Cardiac muscle cell (in vitro differentiated cells and primary cell): ENCODE measurements around the gene KIF26A. TPM values are rescaled to one million over a fixed set of nuclear protein-coding genes. Genes with fewer than 3 reads are reported as not detected.

Experiments used
- DNase-seq, 2 donors: peaks; one replicate each; pipeline versions ENCODE4 v3.0.0 to v3.0.0-alpha.2; 2010 to 2017; ENCODE audit warnings: low read depth in 1 of 2, low spot score in 1 of 2
- H3K27ac ChIP-seq: fragments of 200-600 bp; sonication (generic); 2 replicates; pipeline ENCODE4 v1.5.1; 2016
- H3K27me3 ChIP-seq: fragments of 200-600 bp; sonication (generic); 2 replicates; pipeline ENCODE4 v1.6.0; 2016; ENCODE audit warnings: control low read depth
- H3K36me3 ChIP-seq: fragments of 200-600 bp; sonication (generic); 2 replicates; pipeline ENCODE4 v1.5.1; 2016; ENCODE audit warnings: control low read depth
- H3K4me1 ChIP-seq: fragments of 200-600 bp; sonication (generic); 2 replicates; pipeline ENCODE4 v1.8.1; 2017; ENCODE audit warnings: low read depth, mild to moderate bottlenecking, mixed run types
- H3K4me3 ChIP-seq: fragments of 200-600 bp; sonication (generic); 2 replicates; pipeline ENCODE4 v1.5.1; 2016; ENCODE audit warnings: mild to moderate bottlenecking
- H3K9me3 ChIP-seq: fragments of 200-600 bp; sonication (generic); 2 replicates; pipeline ENCODE4 v1.5.1; 2017; ENCODE audit warnings: low read depth, mild to moderate bottlenecking, control low read depth
- polyA plus RNA-seq: library from polyadenylated mRNA; unstranded; fragments of >200 nt; fragmentation: Nextera tagmentation; extraction: Ambion mirVana; gene quantifications from 2 replicates; pipeline ENCODE4 v1.2.1, GENCODE V29; 2016
- total RNA-seq: library from RNA; depleted of rRNA; stranded (reverse); fragments of >200 nt; gene quantifications from 2 replicates; pipeline ENCODE4 v1.2.3, GENCODE V29; 2016
- TF ChIP-seq, protein P1 (sequence below): IDR thresholded peaks from 2 replicates; pipeline ENCODE4 v1.5.1; 2012; ENCODE audit warnings: low read depth, mild to moderate bottlenecking, low read length

The KIF26A gene
- total and polyA plus RNA-seq, 2 experiments from 2014 or later: 9.9 to 74.9 TPM

DNA sequence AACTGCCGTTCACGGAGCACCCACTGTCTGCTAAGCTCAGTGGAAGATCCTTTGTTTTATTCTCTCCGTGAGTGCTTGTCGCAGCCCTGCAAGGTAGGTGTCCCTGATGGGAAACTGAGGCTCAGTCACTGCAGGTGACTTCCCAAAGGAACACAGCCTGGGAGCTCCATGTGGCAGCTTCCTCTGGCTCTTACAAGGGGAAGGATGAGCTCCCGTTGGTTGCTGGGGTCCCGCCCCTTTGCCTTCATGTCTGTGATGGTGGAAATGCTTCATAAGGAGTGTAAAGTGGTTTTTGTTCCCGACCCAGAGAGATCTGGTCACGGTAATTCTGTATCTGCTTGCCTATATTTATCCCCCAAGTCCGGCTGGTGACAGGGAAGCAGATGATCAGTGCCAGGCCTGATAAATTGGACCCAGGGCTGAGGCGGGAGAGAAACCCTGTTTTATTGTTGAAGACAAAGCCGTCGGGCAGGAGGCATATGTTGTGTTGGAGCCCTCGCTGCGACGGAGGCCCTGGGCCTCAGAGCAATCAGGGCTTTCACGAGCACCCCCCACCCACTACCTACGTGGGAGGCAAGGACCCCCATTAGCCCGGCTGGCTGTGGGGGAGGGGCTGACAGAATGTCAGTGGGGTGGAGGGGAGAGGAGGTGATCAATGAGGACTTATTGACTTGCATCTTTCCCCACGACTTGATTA lies 91.9 kb downstream of the KIF26A start:
- DNase-seq: no peak
- TF ChIP-seq, protein P1, sequence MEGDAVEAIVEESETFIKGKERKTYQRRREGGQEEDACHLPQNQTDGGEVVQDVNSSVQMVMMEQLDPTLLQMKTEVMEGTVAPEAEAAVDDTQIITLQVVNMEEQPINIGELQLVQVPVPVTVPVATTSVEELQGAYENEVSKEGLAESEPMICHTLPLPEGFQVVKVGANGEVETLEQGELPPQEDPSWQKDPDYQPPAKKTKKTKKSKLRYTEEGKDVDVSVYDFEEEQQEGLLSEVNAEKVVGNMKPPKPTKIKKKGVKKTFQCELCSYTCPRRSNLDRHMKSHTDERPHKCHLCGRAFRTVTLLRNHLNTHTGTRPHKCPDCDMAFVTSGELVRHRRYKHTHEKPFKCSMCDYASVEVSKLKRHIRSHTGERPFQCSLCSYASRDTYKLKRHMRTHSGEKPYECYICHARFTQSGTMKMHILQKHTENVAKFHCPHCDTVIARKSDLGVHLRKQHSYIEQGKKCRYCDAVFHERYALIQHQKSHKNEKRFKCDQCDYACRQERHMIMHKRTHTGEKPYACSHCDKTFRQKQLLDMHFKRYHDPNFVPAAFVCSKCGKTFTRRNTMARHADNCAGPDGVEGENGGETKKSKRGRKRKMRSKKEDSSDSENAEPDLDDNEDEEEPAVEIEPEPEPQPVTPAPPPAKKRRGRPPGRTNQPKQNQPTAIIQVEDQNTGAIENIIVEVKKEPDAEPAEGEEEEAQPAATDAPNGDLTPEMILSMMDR: no peak
- Histone ChIP-seq H3K27me3 (no peaks in the 10 kb centered on the region), H3K4me1 (no peaks in the 10 kb centered on the region), H3K4me3 (no peak overlapping the region), H3K36me3 (no peaks in the 10 kb centered on the region), H3K9me3 (no peaks in the 10 kb centered on the region), H3K27ac (no peak overlapping the region)

Other genes with a start within 250 kb of the KIF26A start
- not detected in 2 replicates for gene TDRD9, start 210.1 kb upstream of the KIF26A start, total RNA-seq
- 0.31 TPM in 1 of 2 replicates, not detected in the other for gene TDRD9, start 210.1 kb upstream of the KIF26A start, polyA plus RNA-seq
- 0.18 and 0.35 TPM in 2 replicates for gene RD3L, start 196.1 kb upstream of the KIF26A start, total RNA-seq
- 0.46 and 0.49 TPM in 2 replicates for gene RD3L, start 196.1 kb upstream of the KIF26A start, polyA plus RNA-seq
- 1.8 and 7.3 TPM in 2 replicates for gene ASPG, start 52.9 kb upstream of the KIF26A start, total RNA-seq
- 3.4 and 8.8 TPM in 2 replicates for gene ASPG, start 52.9 kb upstream of the KIF26A start, polyA plus RNA-seq